D721Med (cell line): ENCODE measurements around the gene GPATCH8.

Experiments
- DNase-seq: peaks from one replicate; pipeline ENCODE4 v3.0.0; 2011; ENCODE audit warnings: low spot score; ENCODE audit not compliant: insufficient read length
- FAIRE-seq: peaks from 2 replicates; lab custom pipeline; 2011; peaks lifted over from hg19 to GRCh38; lab: Jason Lieb, UNC
- TF ChIP-seq, protein P1 (sequence below): IDR thresholded peaks from 2 replicates; pipeline ENCODE4 v1.5.1; 2012; ENCODE audit warnings: mild to moderate bottlenecking, control low read depth; ENCODE audit not compliant: insufficient read depth; ENCODE audit errors: missing control alignments

GPATCH8 gene

DNA sequence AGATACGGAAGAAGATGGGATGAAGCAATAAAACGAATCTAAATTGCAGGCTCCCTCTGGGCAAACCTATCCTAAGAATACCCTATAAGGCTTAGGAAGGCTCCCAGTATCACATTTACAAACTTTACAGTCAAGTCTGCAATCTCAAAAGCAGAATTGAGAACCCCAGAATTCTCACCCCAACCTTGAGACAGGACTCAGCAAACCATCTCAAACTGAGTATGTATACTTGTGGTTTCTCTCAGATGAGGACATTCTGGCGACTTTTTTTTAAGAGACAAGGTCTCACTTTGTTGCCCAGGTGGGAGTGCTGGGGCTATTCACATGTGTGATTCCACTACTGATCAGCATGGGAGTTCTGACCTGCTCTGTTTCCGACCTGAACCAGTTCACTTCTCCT lies 94.4 kb downstream of the GPATCH8 start:
- DNase-seq = no peak
- no peak for FAIRE-seq
- TF ChIP-seq, protein P1, sequence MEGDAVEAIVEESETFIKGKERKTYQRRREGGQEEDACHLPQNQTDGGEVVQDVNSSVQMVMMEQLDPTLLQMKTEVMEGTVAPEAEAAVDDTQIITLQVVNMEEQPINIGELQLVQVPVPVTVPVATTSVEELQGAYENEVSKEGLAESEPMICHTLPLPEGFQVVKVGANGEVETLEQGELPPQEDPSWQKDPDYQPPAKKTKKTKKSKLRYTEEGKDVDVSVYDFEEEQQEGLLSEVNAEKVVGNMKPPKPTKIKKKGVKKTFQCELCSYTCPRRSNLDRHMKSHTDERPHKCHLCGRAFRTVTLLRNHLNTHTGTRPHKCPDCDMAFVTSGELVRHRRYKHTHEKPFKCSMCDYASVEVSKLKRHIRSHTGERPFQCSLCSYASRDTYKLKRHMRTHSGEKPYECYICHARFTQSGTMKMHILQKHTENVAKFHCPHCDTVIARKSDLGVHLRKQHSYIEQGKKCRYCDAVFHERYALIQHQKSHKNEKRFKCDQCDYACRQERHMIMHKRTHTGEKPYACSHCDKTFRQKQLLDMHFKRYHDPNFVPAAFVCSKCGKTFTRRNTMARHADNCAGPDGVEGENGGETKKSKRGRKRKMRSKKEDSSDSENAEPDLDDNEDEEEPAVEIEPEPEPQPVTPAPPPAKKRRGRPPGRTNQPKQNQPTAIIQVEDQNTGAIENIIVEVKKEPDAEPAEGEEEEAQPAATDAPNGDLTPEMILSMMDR = no peak

DNA sequence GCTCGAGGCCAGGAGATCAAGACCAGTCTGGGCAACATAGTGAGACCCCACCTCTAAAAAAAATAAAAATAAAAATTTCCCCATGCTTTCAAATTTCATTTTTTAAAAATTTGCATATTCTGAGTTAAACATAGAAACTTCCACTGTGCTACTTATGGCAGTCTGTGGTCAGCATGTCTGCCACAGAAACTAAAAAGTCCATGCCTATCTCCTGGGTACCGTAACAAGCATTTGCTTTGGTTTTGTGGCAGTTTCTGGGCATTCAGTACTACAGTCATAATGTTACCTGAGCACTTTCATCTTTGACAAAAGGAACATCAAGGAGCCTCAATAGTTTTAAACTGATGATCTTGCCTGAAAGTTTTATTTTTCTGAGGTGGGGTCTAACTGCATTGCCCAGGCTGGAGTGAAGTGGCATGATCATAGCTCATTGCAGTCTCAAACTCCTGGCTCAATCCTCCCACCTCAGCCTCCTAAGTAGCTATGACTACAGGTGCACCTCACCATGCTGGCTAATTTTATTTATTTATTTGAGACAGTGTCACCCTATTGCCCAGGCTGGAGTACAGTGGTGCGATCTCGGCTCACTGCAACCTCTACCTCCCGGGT lies 100.5 kb downstream of the GPATCH8 start:
- DNase-seq = no peak
- TF ChIP-seq, protein P1 = no peak
- FAIRE-seq = no peak

DNA sequence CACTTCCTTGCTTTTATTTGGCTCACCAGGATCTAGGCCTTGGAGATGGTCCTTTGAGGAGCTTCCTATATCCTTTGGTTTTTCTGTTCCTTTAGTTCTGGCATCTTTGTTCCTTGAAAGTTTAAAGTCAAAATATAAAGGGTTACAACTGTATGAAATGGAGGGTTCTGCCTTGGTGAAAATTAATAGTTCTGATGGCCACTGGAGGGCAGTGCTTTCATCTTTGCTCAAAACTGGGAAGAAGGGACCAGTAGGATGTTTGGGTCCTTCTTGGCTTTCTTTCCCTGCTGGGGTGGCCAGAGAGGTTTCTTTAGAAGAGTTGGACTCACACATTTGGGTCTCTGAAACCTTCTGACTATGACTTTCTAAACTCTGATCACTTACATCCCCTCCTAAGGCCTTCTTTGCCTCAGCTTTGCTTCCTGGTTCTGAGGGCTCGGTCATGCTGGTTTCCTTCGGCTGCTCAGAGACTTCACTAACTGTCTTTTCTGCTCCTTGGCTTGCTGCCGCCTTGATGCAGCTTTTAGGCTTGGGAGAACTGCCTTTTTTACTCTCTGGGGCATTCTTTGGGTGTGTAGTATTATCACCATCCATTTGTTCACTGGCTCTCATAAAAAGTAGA lies 102.9 kb downstream of the GPATCH8 start:
- DNase-seq (no peak), FAIRE-seq (no peak)
- TF ChIP-seq, protein P1 = peak; percentile 57

DNA sequence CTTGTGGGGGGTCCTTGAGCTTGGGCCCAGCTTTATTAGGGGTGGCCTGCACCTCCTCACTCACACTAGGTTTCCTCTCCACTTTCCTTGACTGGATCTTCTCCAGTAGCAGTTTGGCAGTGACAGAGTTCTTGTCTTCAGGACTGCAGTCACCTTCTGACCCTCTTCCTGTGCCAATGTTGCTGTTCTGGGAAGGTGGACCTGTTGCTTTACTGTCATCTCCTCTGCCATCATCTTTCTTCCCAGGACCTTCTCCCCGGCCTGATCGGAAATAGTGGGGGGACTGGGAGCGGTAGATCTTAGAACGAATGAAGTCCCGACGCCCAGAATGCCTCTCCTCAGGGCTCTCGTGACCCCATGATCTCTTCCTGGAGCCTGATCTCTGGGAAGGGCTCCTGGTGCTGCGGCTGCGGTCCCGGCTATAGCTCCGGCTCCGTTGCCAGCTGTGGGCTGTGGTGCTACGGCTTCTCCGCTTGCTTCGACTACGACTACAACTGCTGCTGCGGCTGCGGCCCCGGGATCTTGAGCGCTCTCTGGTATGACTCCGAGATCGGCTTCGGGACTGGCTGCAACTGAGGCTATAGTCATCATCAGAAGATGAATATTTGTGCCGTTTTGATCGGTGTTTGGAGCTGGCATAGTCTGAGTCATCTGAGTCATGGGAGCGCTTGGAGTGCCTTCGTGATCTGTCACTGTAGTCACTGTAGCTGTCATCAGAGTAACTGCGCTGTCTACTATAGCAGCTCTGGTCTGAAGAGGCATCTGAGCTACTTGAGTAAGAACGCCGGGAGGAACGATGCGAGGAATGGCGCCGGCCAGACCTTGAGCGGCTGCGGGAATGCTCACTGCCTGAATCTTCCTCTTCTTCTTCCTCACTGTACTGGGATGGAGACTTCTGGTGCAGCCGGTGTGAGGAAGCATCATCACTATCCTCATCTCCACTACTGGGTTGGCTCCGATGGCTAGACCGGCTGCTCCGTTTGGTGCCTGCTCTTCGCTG lies 104.2 kb downstream of the GPATCH8 start:
- no peak for FAIRE-seq
- TF ChIP-seq, protein P1 = no peak

DNA sequence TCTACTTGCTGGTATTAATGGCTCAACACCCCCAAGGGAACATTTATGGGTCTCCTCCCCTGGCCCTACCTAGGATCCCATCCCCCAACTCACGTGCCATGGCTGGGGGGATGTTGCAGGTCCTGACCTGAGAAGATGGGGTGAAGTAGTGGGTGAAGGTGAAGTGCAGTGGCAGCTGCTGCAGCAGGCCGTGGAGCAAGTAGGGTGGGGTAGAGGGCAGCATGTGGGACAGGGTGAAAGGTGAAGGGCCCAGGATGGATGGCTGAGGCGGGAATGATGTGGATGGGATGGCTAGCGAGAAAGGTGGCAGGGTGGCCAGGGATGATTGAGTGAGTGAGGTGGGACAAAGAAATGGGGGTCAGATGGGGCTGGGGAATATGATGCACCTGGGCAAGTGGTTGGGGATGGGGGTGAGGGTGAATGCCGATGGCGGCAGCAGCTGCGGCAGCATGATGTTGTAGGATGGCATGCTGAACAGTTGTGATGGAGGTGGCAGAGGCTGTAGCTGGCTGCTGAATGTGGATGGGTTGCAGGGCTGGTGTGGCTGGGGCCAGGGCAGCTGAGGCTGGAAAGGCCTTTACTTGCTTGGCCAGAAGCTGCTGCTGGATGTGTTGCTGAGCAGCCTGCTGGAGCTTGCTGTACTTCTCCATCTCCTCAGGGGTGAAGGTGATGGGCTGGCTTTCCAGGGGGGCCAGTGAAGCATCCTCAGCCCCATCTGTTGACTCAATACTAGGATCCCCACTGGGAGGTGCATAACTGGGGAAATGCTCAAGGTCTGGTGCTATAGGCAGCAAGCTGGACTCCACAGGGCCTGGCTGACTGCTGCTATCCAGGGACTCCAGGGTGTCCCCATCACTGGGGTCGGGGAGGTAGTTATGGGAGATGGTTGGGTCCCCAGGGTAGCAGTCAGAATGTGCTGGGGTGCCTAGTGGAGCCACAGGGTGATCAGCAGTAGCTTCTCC lies 105.4 kb downstream of the GPATCH8 start:
- FAIRE-seq = no peak
- DNase-seq = no peak
- TF ChIP-seq, protein P1 = no peak

More for the DNA sequence above, 104.2 kb downstream of the GPATCH8 start:
- no peak for DNase-seq

DNA sequence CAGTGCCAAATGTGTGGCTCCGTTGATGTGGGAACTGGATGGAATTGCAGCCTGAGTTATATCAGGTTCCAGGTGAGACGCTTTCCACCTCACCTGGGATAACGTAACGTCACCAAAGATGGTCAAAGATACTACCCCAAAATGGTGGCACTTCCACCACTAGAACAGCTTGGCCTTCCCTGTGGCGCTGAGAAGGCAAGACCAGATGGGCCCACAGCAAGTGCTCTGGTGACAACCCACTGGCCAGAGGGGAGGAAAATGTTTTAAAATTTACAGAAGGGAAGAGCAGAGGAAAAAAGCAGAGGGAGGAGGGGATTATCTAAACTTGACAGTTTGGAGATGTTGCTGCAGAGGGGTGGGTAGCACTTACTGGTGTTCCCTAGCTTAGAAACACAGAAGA lies 106.3 kb downstream of the GPATCH8 start:
- TF ChIP-seq, protein P1 = no peak
- DNase-seq (no peak), FAIRE-seq (no peak)
